Testis (tissue), 2 donors: ENCODE results near the gene SLC45A1.

Experiments
- CTCF ChIP-seq, 3 experiments: fragments of 450-650 bp in 2 of 3; fragments of 200-600 bp in 1 of 3; sonication (generic) in 1 of 3; IDR thresholded peaks; one replicate each; pipeline ENCODE4 v1.5.1; 2016 to 2019; ENCODE audit warnings: antibody characterized with exemption in 3 of 3, mild to moderate bottlenecking in 2 of 3, moderate library complexity in 1 of 3
- POLR2A ChIP-seq: fragments of 450-650 bp; IDR thresholded peaks from one replicate; pipeline ENCODE4 v1.6.1; 2017; ENCODE audit warnings: antibody characterized with exemption, mild to moderate bottlenecking, moderate library complexity

DNA sequence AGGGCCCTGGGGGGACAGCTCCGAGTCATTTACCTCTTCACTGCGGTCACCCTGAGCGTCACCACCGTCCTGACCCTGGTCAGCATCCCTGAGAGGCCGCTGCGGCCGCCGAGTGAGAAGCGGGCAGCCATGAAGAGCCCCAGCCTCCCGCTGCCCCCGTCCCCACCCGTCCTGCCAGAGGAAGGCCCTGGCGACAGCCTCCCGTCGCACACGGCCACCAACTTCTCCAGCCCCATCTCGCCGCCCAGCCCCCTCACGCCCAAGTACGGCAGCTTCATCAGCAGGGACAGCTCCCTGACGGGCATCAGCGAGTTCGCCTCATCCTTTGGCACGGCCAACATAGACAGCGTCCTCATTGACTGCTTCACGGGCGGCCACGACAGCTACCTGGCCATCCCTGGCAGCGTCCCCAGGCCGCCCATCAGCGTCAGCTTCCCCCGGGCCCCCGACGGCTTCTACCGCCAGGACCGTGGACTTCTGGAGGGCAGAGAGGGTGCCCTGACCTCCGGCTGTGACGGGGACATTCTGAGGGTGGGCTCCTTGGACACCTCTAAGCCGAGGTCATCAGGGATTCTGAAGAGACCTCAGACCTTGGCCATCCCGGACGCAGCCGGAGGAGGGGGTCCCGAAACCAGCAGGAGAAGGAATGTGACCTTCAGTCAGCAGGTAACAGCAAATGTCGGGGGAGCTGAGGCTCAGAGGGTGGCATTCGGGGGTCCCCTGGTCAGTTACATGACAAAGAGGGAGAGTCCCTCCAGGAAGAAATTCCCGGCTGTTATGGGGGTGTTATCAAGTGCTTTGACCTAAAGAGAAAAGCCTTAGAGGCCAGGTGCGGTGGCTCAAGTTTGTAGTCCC lies 12.6 kb downstream of the SLC45A1 start:
- TF ChIP-seq CTCF (IDR thresholded peaks at IDR 0.05) (no peak), POLR2A (no peak)
